A549 (cell line): Measurements from ENCODE around the gene MT1A. TPM values are rescaled to one million over a fixed set of nuclear protein-coding genes. Genes with fewer than 3 reads are reported as not detected.

Source experiments
- ATAC-seq, 2 experiments: fragments of 200-7000 bp in 1 of 2; fragments of >200 bp in 1 of 2; cut with Nextera tagmentation in 1 of 2; cut with Tn5 transposase in 1 of 2; 3 replicates each; pipeline versions ENCODE4 v1.8.0 to v1.9.1; 2018 to 2020; ENCODE audit warnings: mild to moderate bottlenecking in 1 of 2, moderate library complexity in 1 of 2
- CTCF ChIA-PET: fragments of 300-600 bp; sonication (Branson Sonifier 250); formaldehyde crosslinking; extraction: SDS; loops from one replicate; lab custom pipeline; 2021; ENCODE audit warnings: antibody characterized with exemption, inconsistent platforms; lab: Yijun Ruan, JAX
- POLR2A ChIA-PET: fragments of 350-600 bp; formaldehyde crosslinking; extraction: SDS; loops from one replicate; lab custom pipeline; 2021; ENCODE audit warnings: antibody characterized with exemption, inconsistent platforms; lab: Yijun Ruan, JAX
- DNase-seq, 2 experiments: peaks; one replicate each; pipeline versions ENCODE4 v3.0.0 to v3.0.0-alpha.2; 2011 to 2016; ENCODE audit warnings: low read depth in 1 of 2, low spot score in 1 of 2
- FAIRE-seq: peaks from 2 replicates; lab custom pipeline; 2011; peaks lifted over from hg19 to GRCh38; lab: Jason Lieb, UNC
- H3K27ac ChIP-seq, 2 experiments: fragments of >200 bp; sonication (Bioruptor Twin); formaldehyde crosslinking; 3 replicates each; pipeline ENCODE4 v1.5.1; 2016 to 2017
- H3K4me1 ChIP-seq: fragments of >200 bp; sonication (Bioruptor Twin); formaldehyde crosslinking; 3 replicates; pipeline ENCODE4 v1.6.1; 2016
- H3K4me2 ChIP-seq: fragments of >200 bp; sonication (Bioruptor Twin); formaldehyde crosslinking; 3 replicates; pipeline ENCODE4 v1.6.1; 2016
- H3K4me3 ChIP-seq: fragments of >200 bp; sonication (Bioruptor Twin); formaldehyde crosslinking; 3 replicates; pipeline ENCODE4 v1.5.1; 2016
- H3K9me3 ChIP-seq: fragments of >200 bp; sonication (Bioruptor Twin); formaldehyde crosslinking; 3 replicates; pipeline ENCODE4 v1.6.1; 2016
- BCL3 ChIP-seq: fragments of >200 bp; sonication (Bioruptor Twin); formaldehyde crosslinking; IDR thresholded peaks from 3 replicates; pipeline ENCODE4 v1.6.1; 2016
- BHLHE40 ChIP-seq: IDR thresholded peaks from 2 replicates; pipeline ENCODE4 v1.6.1; 2012; ENCODE audit warnings: low read depth, low read length, inconsistent platforms
- CBX2 ChIP-seq: fragments of 200-600 bp; sonication (generic); IDR thresholded peaks from 2 replicates; pipeline ENCODE4 v1.6.1; 2016; ENCODE audit warnings: low read depth, mild to moderate bottlenecking, borderline replicate concordance
- CBX8 ChIP-seq: fragments of 200-600 bp; sonication (generic); IDR thresholded peaks from 2 replicates; pipeline ENCODE4 v1.6.1; 2016
- CHD2 ChIP-seq: fragments of 150-350 bp; IDR thresholded peaks from 2 replicates; pipeline ENCODE4 v1.6.1; 2014; ENCODE audit warnings: low read length; ENCODE audit not compliant: partially characterized antibody
- EHF ChIP-seq: fragments of 250-450 bp; sonication (Bioruptor Pico); IDR thresholded peaks from 2 replicates; pipeline ENCODE4 v1.5.0; 2020; ENCODE audit warnings: mild to moderate bottlenecking
- FOSB ChIP-seq: fragments of 250-450 bp; sonication (Bioruptor Pico); IDR thresholded peaks from 2 replicates; pipeline ENCODE4 v1.5.0; 2020; ENCODE audit warnings: mild to moderate bottlenecking, moderate library complexity
- HEYL ChIP-seq: fragments of 250-450 bp; sonication (Bioruptor Pico); IDR thresholded peaks from 2 replicates; pipeline ENCODE4 v1.8.0; 2021; ENCODE audit warnings: mild to moderate bottlenecking, moderate library complexity
- HMGXB4 ChIP-seq: fragments of 250-450 bp; sonication (Bioruptor Pico); IDR thresholded peaks from 2 replicates; pipeline ENCODE4 v1.5.0; 2021; ENCODE audit warnings: mild to moderate bottlenecking, moderate library complexity, borderline replicate concordance
- HOXA7 ChIP-seq: fragments of 250-450 bp; sonication (Bioruptor Pico); IDR thresholded peaks from 2 replicates; pipeline ENCODE4 v1.5.0; 2020; ENCODE audit warnings: mild to moderate bottlenecking, moderate library complexity
- HOXB13 ChIP-seq: fragments of 250-450 bp; sonication (Bioruptor Pico); IDR thresholded peaks from 2 replicates; pipeline ENCODE4 v1.5.0; 2020; ENCODE audit warnings: low read depth, mild to moderate bottlenecking, moderate library complexity
- HOXB5 ChIP-seq: fragments of 250-450 bp; sonication (Bioruptor Pico); IDR thresholded peaks from 2 replicates; pipeline ENCODE4 v1.5.0; 2020; ENCODE audit warnings: mild to moderate bottlenecking, moderate library complexity
- KDM1A ChIP-seq: fragments of 200-600 bp; sonication (generic); IDR thresholded peaks from 2 replicates; pipeline ENCODE4 v1.6.1; 2016; ENCODE audit warnings: low read depth, mild to moderate bottlenecking
- KDM5A ChIP-seq: fragments of 200-600 bp; sonication (generic); IDR thresholded peaks from 2 replicates; pipeline ENCODE4 v1.6.1; 2016; ENCODE audit warnings: antibody characterized with exemption, mild to moderate bottlenecking
- MAZ ChIP-seq: fragments of 150-350 bp; IDR thresholded peaks from 2 replicates; pipeline ENCODE4 v1.6.1; 2014; ENCODE audit warnings: antibody characterized with exemption, low read depth, low read length, borderline replicate concordance
- MYC ChIP-seq: IDR thresholded peaks from 2 replicates; pipeline ENCODE4 v1.6.1; 2012; ENCODE audit warnings: mild to moderate bottlenecking, inconsistent platforms, low read length, improper control_type of control experiment, borderline replicate concordance
- NFE2L2 ChIP-seq: fragments of 150-350 bp; conservative IDR thresholded peaks from 2 replicates; pipeline ENCODE4 v1.6.1; 2014; ENCODE audit warnings: low read length
- NR3C1 ChIP-seq: fragments of >200 bp; sonication (Bioruptor Twin); formaldehyde crosslinking; IDR thresholded peaks from 3 replicates; pipeline ENCODE4 v1.6.1; 2017
- PBX3 ChIP-seq: IDR thresholded peaks from 2 replicates; pipeline ENCODE4 v1.6.1; 2012
- PHF8 ChIP-seq: fragments of 200-600 bp; sonication (generic); IDR thresholded peaks from 2 replicates; pipeline ENCODE4 v1.6.1; 2016; ENCODE audit warnings: low read depth, mild to moderate bottlenecking, antibody characterized with exemption, moderate library complexity, borderline replicate concordance
- POLR2A ChIP-seq: IDR thresholded peaks from 2 replicates; pipeline ENCODE4 v1.6.1; 2012; ENCODE audit warnings: mild to moderate bottlenecking, low read length
- RAD21 ChIP-seq, 2 experiments: fragments of >200 bp in 1 of 2; sonication (Bioruptor Twin) in 1 of 2; formaldehyde crosslinking in 1 of 2; IDR thresholded peaks in 1 of 2; conservative IDR thresholded peaks in 1 of 2; 2 replicates in 1 of 2; 3 replicates in 1 of 2; pipeline ENCODE4 v1.6.1; 2012 to 2018; ENCODE audit warnings: inconsistent platforms in 1 of 2
- RARB ChIP-seq: fragments of 250-450 bp; sonication (Bioruptor Pico); IDR thresholded peaks from 2 replicates; pipeline ENCODE4 v1.8.0; 2021; ENCODE audit warnings: mild to moderate bottlenecking, moderate library complexity
- RNF2 ChIP-seq: fragments of 200-600 bp; sonication (generic); IDR thresholded peaks from 2 replicates; pipeline ENCODE4 v1.6.1; 2016; ENCODE audit warnings: low read depth, mild to moderate bottlenecking, antibody characterized with exemption, moderate library complexity, borderline replicate concordance
- SMC3 ChIP-seq: fragments of >200 bp; sonication (Bioruptor Twin); formaldehyde crosslinking; IDR thresholded peaks from 3 replicates; pipeline ENCODE4 v1.6.1; 2018; ENCODE audit warnings: inconsistent platforms
- SREBF2 ChIP-seq: fragments of 450-650 bp; IDR thresholded peaks from 2 replicates; pipeline ENCODE4 v1.6.1; 2014; ENCODE audit warnings: mild to moderate bottlenecking, moderate library complexity
- TP53 ChIP-seq: fragments of 250-450 bp; sonication (Bioruptor Pico); IDR thresholded peaks from 2 replicates; pipeline ENCODE4 v1.5.0; 2021; ENCODE audit warnings: mild to moderate bottlenecking, moderate library complexity
- ZNF302 ChIP-seq: fragments of 250-450 bp; sonication (Bioruptor Pico); IDR thresholded peaks from 2 replicates; pipeline ENCODE4 v1.9.0; 2021; ENCODE audit warnings: inconsistent platforms, mild to moderate bottlenecking, moderate library complexity
- WGBS: methylation state at CpG from one replicate; pipeline ENCODE4 v1.1.6; 2017; ENCODE audit errors: missing lambda C conversion rate; 5-methylcytosine and 5-hydroxymethylcytosine counted together
- polyA plus RNA-seq, 4 experiments: library from polyadenylated mRNA; depleted of rRNA in 3 of 4; stranded (reverse); fragments of >200 nt; fragmentation: RNase III in 1 of 4; extraction: RNeasy Plus Mini Kit Qiagen cat#74134 plus additional on column Dnase treatment in 1 of 4; gene quantifications; 2 replicates in 3 of 4; 3 replicates in 1 of 4; pipeline ENCODE4 v1.2.3, GENCODE V29; 2011 to 2017

The MT1A gene
- polyA plus RNA-seq, 2 of the 4 experiments (the other 2 are of a cell fraction): 5.3 to 12.8 TPM

- H3K4me1 ChIP-seq: peaks cover 66% of the 10 kb centered on the region
Observed at GRCh38 chr16:56607675-56608042, 30.8 kb upstream of the MT1A start.

GRCh38 chr16:56608043-56608875 lies 30.2 kb upstream of the MT1A start, which contains the start of gene MT2A:
Gene MT2A, plus strand, starts transcription at chr16:56608584. Its CDS starts 72 bp downstream, at chr16:56608656.
- FAIRE-seq: no peak
- ATAC-seq: peak; percentile 67 to 83
- TF ChIP-seq FOSB (CRISPR knock-in tag): no peak; the same call in 1 of the 2 replicates
- no peak for TF ChIP-seq EHF
- TF ChIP-seq TP53 (CRISPR knock-in tag): no peak
- no peak; the same call in 1 of the 2 replicates for TF ChIP-seq HOXA7
- no peak for TF ChIP-seq MAZ
- no peak for TF ChIP-seq SMC3
- peak; percentile 89; the same call in 2 of the 3 replicates for TF ChIP-seq BCL3
- no peak for TF ChIP-seq HEYL
- TF ChIP-seq HMGXB4 (CRISPR knock-in tag): no peak
- no peak for TF ChIP-seq PHF8
- no peak for TF ChIP-seq NR3C1
- TF ChIP-seq KDM5A: no peak
- TF ChIP-seq POLR2A: peak; percentile 66
- no peak for TF ChIP-seq RNF2
- TF ChIP-seq ZNF302: no peak
- TF ChIP-seq CBX8: no peak
- TF ChIP-seq MYC: no peak
- TF ChIP-seq PBX3: peak; percentile 31; the same call in 1 of the 2 replicates
- TF ChIP-seq RAD21 (conservative IDR thresholded peaks at IDR 0.05 in 1 of 2, IDR thresholded peaks at IDR 0.05 in 1 of 2): peak in 1 of 2 experiments; percentile 26; a peak in 1 of 5 replicates
- TF ChIP-seq KDM1A: 0 out of 2 replicates have a peak, but pooled peaks have one; percentile 5
- no peak for TF ChIP-seq NFE2L2
- TF ChIP-seq CHD2: no peak
- no peak for TF ChIP-seq RARB (CRISPR knock-in tag)
- no peak for TF ChIP-seq BHLHE40
- TF ChIP-seq CBX2: no peak
- no peak for TF ChIP-seq SREBF2
- TF ChIP-seq HOXB5 (CRISPR knock-in tag): no peak

More at GRCh38 chr16:56607675-56608042, 30.8 kb upstream of the MT1A start:
- DNase-seq: no peak
- POLR2A ChIA-PET: interaction anchor here (1.0 to 10.8 kb wide), 8 partner anchors 14 to 199 kb away, joined by 3 to 185 read pairs (median 10); partner anchors contain the start of genes MT1F and MT1X
- no peaks in the 10 kb centered on the region for H3K9me3 ChIP-seq
- H3K27ac ChIP-seq: peak overlapping the region; percentile 93 to 96
- TF ChIP-seq HOXB13 (CRISPR knock-in tag) (no peak), HOXA7 (0 out of 2 replicates have a peak, but pooled peaks have one; percentile 37), HMGXB4 (CRISPR knock-in tag) (no peak)
- TF ChIP-seq, all 56 proteins: peak for 1
- Histone ChIP-seq H3K4me3 (peak overlapping the region; percentile 34), H3K4me2 (peak overlapping the region; percentile 81)
- no peak for ATAC-seq
- CTCF ChIA-PET: interaction anchor here (0.7 to 19.7 kb wide), 8 partner anchors 9 to 275 kb away, joined by 3 to 340 read pairs (median 4); partner anchors contain the start of genes MT1A, MT1B and MT1F
- WGBS: 73% methylated on average over 2 of the region's 2 CpGs
- FAIRE-seq: no peak

More at GRCh38 chr16:56608043-56608875, 30.2 kb upstream of the MT1A start, which contains the start of gene MT2A:
- H3K9me3 ChIP-seq: no peaks in the 10 kb centered on the region
- DNase-seq: peak; percentile 92 to 97
- peak within 1 kb of the TSS; percentile 81 for H3K4me2 ChIP-seq
- POLR2A ChIA-PET: interaction anchor here (0.5 to 10.8 kb wide), 21 partner anchors 10 to 206 kb away, joined by 3 to 185 read pairs (median 4); partner anchors contain the start of genes MT1F, MT1X, NUDT21 and OGFOD1
- peak within 1 kb of the TSS; percentile 93 to 96 for H3K27ac ChIP-seq
- peak within 1 kb of the TSS; percentile 61 for H3K4me3 ChIP-seq
- H3K4me1 ChIP-seq: peaks cover 66% of the 10 kb centered on the region
- CTCF ChIA-PET: interaction anchor here (0.7 to 19.7 kb wide), 9 partner anchors 10 to 181 kb away, joined by 3 to 340 read pairs (median 4); partner anchors contain the start of genes MT1A, MT1B and MT1F
- WGBS: 4% methylated on average over 53 of the region's 62 CpGs
